ENCODE results near the gene CTNNA1. TPM values are rescaled to one million over a fixed set of nuclear protein-coding genes. Genes with fewer than 3 reads are reported as not detected.

The CTNNA1 gene
- total RNA-seq, 4 donors from 2014 or later: 140 to 752 (median 389) TPM

- H3K27ac ChIP-seq: no peak overlapping the region
- no peaks in the 10 kb centered on the region for H3K36me3 ChIP-seq
- no peak for DNase-seq
- intact Hi-C loops (cut with DNase I; ENCODE audit: low total_unique reads): no loop called here
- H3K4me1 ChIP-seq: no peaks in the 10 kb centered on the region
- TF ChIP-seq CTCF (IDR thresholded peaks at IDR 0.05) (no peak), POLR2A (IDR thresholded peaks at IDR 0.05) (no peak)
- no peak overlapping the region for H3K4me3 ChIP-seq
- H3K27me3 ChIP-seq: no peaks in the 10 kb centered on the region
- no peaks in the 10 kb centered on the region for H3K9me3 ChIP-seq
Observed at GRCh38 chr5:138717399-138717798, 35.8 kb upstream of the CTNNA1 start.

- Histone ChIP-seq H3K36me3 (no peaks in the 10 kb centered on the region), H3K27me3 (no peaks in the 10 kb centered on the region), H3K4me3 (no peak overlapping the region), H3K27ac (no peak overlapping the region), H3K9me3 (no peaks in the 10 kb centered on the region), H3K4me1 (no peaks in the 10 kb centered on the region)
- no peak for DNase-seq
- intact Hi-C loops (cut with DNase I; ENCODE audit: low total_unique reads): no loop called here
- TF ChIP-seq POLR2A (IDR thresholded peaks at IDR 0.05) (no peak), CTCF (IDR thresholded peaks at IDR 0.05) (no peak)
Observed at GRCh38 chr5:138719811-138720210, 33.4 kb upstream of the CTNNA1 start.

- H3K4me3 ChIP-seq: no peak overlapping the region
- no peaks in the 10 kb centered on the region for H3K4me1 ChIP-seq
- H3K27ac ChIP-seq: no peak overlapping the region
- no peak for DNase-seq
- TF ChIP-seq CTCF (IDR thresholded peaks at IDR 0.05) (no peak), POLR2A (IDR thresholded peaks at IDR 0.05) (no peak)
- H3K27me3 ChIP-seq: no peaks in the 10 kb centered on the region
- intact Hi-C loops (cut with DNase I; ENCODE audit: low total_unique reads): no loop called here
- no peaks in the 10 kb centered on the region for H3K9me3 ChIP-seq
- no peaks in the 10 kb centered on the region for H3K36me3 ChIP-seq
Observed at GRCh38 chr5:138720840-138721239, 32.4 kb upstream of the CTNNA1 start.

- intact Hi-C loops (cut with DNase I; ENCODE audit: low total_unique reads): no loop called here
- Histone ChIP-seq H3K4me1 (no peaks in the 10 kb centered on the region), H3K27ac (no peak overlapping the region), H3K9me3 (no peaks in the 10 kb centered on the region), H3K27me3 (no peaks in the 10 kb centered on the region), H3K36me3 (no peaks in the 10 kb centered on the region), H3K4me3 (no peak overlapping the region)
- no peak for TF ChIP-seq POLR2A (IDR thresholded peaks at IDR 0.05)
- TF ChIP-seq CTCF (IDR thresholded peaks at IDR 0.05): no peak
- no peak for DNase-seq
Observed at GRCh38 chr5:138721979-138722378, 31.2 kb upstream of the CTNNA1 start.

GRCh38 chr5:138722544-138723177 lies 30.6 kb upstream of the CTNNA1 start:
- no peak for DNase-seq
- H3K4me1 ChIP-seq: no peaks in the 10 kb centered on the region
- TF ChIP-seq CTCF (IDR thresholded peaks at IDR 0.05) (no peak), POLR2A (IDR thresholded peaks at IDR 0.05) (no peak)
- no peaks in the 10 kb centered on the region for H3K27me3 ChIP-seq
- H3K9me3 ChIP-seq: no peaks in the 10 kb centered on the region
- no peak overlapping the region for H3K27ac ChIP-seq
- intact Hi-C loops (cut with DNase I; ENCODE audit: low total_unique reads): no loop called here
- no peaks in the 10 kb centered on the region for H3K36me3 ChIP-seq
- H3K4me3 ChIP-seq: no peak overlapping the region
